DND-41 (cell line): ENCODE results near the gene NUDC.

ENCODE experiments used
- CTCF ChIP-seq: IDR thresholded peaks from 2 replicates; pipeline ENCODE4 v1.5.1; 2012; ENCODE audit warnings: borderline replicate concordance, low read length, moderate library complexity, mild to moderate bottlenecking; ENCODE audit not compliant: poor library complexity, severe bottlenecking; ENCODE audit errors: extremely low read depth
- EZH2 ChIP-seq: IDR thresholded peaks from 3 replicates; pipeline ENCODE4 v1.6.1; 2012; ENCODE audit warnings: borderline replicate concordance, low read depth, mild to moderate bottlenecking, moderate library complexity, low read length, inconsistent platforms; ENCODE audit not compliant: severe bottlenecking

DNA sequence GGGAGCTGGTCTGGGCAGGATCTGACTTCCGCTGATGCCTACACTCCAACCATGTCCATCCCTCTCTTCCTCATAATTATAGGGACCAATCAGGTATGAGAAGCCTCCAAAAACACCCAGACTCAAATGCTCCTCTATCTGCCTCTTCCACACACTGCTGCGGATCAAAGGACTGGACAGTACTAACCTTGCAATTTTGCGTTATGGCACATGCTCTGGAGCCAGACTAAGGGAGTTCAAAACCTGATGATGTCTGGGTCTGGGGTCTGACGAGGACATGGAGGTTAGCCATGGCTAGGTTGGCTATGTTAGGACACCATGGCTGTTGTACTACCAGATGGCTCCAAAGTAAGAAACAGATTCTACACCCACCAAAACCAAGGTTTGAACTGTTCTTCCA, 41.8 kb upstream of the NUDC start:
- TF ChIP-seq CTCF (no peak), EZH2 (no peak)
